IgD-negative memory B cell (primary cell): ENCODE measurements around the gene OR8S1. TPM values are rescaled to one million over a fixed set of nuclear protein-coding genes. Genes with fewer than 3 reads are reported as not detected.
"Not testable (repeated sequence)": the region's sequence is repeated elsewhere in the genome, so short reads cannot be mapped to it uniquely, and the experiment has no call there.

Source experiments
- H3K27ac Mint-ChIP-seq, 3 donors: one replicate each; pipeline ENCODE4 v1.8.0; 2020 to 2022; ENCODE audit warnings: mild to moderate bottlenecking in 3 of 3, mixed read lengths in 3 of 3, moderate library complexity in 1 of 3
- H3K27me3 Mint-ChIP-seq: one replicate; pipeline ENCODE4 v1.8.0; 2021; ENCODE audit warnings: mixed read lengths
- H3K36me3 Mint-ChIP-seq: one replicate; pipeline ENCODE4 v1.8.0; 2020; ENCODE audit warnings: mild to moderate bottlenecking, mixed read lengths
- H3K4me1 Mint-ChIP-seq, 3 donors: one replicate each; pipeline ENCODE4 v1.8.0; 2020 to 2022; ENCODE audit warnings: mixed read lengths in 3 of 3, mild to moderate bottlenecking in 1 of 3
- H3K4me3 Mint-ChIP-seq, 4 donors: one replicate each; pipeline ENCODE4 v1.8.0; 2020 to 2022; ENCODE audit warnings: mild to moderate bottlenecking in 4 of 4, mixed read lengths in 4 of 4, moderate library complexity in 3 of 4
- H3K9me3 Mint-ChIP-seq, 3 donors: one replicate each; pipeline ENCODE4 v1.8.0; 2020 to 2021; ENCODE audit warnings: mixed read lengths in 3 of 3, mild to moderate bottlenecking in 1 of 3
- polyA plus RNA-seq: library from polyadenylated mRNA; unstranded; fragments of 300-500 nt; fragmentation: Illumina TruSeq; gene quantifications from one replicate; pipeline ENCODE4 v1.2.3, GENCODE V29; 2021

The OR8S1 gene
- polyA plus RNA-seq: not detected

- Mint-ChIP-seq H3K9me3 (no peaks in the 10 kb centered on the region), H3K4me1 (no peaks in the 10 kb centered on the region), H3K36me3 (no peaks in the 10 kb centered on the region), H3K4me3 (no peak within 1 kb of the TSS), H3K27me3 (peaks cover 10% of the 10 kb centered on the region), H3K27ac (no peak within 1 kb of the TSS)
Observed at GRCh38 chr12:48525332-48525731, at the start of gene OR8S1. Gene OR8S1, plus strand, starts transcription at chr12:48525632. Its CDS starts 0 bp downstream, at chr12:48525632.

DNA sequence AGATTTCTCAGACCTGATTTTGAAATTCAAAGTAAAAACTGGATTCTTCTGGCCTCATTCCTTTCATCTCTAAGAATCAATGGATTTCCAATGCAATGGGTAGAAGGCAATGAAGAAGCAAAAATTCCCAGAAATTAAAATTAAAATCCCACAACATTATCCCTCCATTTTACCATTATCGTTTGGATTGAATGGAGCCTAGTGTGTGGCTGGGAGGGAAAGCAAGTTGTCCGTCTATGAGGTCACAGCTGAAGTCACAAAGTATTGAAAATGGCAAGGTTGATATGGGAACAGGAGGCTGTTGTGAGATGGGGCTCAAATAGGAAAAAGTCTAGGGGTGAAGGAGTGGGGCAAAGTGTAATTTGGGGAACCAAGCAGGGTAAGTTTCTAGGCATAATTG lies 43.2 kb upstream of the OR8S1 start, which contains the start of gene C12orf54:
TSS of gene C12orf54 (plus strand) at position 301 of the 400 bp plus-strand sequence. CDS start 799 bp downstream, outside the sequence.
- Mint-ChIP-seq H3K27ac (no peak within 1 kb of the TSS), H3K4me3 (no peak within 1 kb of the TSS), H3K9me3 (peaks cover 3 to 6% (median 5%) of the 10 kb centered on the region in 3 donors), H3K36me3 (no peaks in the 10 kb centered on the region), H3K4me1 (no peaks in the 10 kb centered on the region), H3K27me3 (peaks cover 9% of the 10 kb centered on the region)

GRCh38 chr12:48482930-48483329 lies 42.5 kb upstream of the OR8S1 start:
- Mint-ChIP-seq H3K9me3 (peaks cover 3 to 6% (median 5%) of the 10 kb centered on the region in 3 donors), H3K4me1 (no peaks in the 10 kb centered on the region), H3K27me3 (peaks cover 9% of the 10 kb centered on the region), H3K36me3 (no peaks in the 10 kb centered on the region), H3K27ac (no peak overlapping the region), H3K4me3 (no peak overlapping the region)

DNA sequence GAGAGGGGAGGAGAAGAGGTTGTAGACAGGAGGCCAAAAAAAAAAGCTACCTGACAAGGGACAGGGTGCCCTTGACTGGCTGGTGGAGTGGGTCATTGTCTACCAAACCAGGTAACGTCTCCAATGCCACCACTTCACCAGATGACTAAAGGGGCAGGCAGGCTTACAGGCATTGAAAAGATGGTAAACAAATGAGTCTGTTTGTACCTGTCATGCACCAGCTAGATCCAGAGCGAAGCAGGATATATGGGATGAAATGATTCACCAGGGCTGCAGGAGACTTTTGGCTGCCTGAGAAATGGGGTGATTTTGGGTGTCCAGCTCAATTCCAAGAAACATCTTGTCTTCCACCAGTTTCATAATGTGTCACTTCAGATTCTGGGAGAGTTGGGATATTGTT lies 39.2 kb upstream of the OR8S1 start:
- Mint-ChIP-seq H3K4me1 (no peaks in the 10 kb centered on the region), H3K36me3 (no peaks in the 10 kb centered on the region), H3K4me3 (no peak overlapping the region), H3K27ac (no peak overlapping the region), H3K9me3 (peaks cover 0 to 2% (median 0%) of the 10 kb centered on the region in 3 donors), H3K27me3 (peaks cover 6% of the 10 kb centered on the region)

DNA sequence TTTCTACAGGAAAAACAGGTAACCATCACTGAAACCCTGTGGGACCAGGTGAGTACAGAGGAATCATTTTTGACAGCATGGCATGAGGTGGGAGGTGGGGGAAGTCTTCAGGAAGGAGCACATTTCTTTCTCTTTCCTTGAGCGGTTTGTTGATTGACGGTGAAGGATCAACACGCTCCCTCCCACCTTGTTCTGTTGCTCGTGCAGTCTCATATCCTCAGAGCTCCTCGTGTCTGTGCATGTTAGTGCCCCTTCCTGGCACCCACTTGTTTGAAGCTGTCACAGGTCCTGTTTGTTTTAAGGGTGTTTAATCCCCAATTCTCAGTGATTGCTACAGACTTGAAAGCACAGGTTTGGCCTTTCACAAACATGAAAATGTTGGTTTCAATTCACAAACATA lies 38.8 kb upstream of the OR8S1 start:
- Mint-ChIP-seq H3K27ac (no peak overlapping the region), H3K36me3 (no peaks in the 10 kb centered on the region), H3K4me3 (no peak overlapping the region), H3K9me3 (no peaks in the 10 kb centered on the region), H3K27me3 (peaks cover 5% of the 10 kb centered on the region), H3K4me1 (no peaks in the 10 kb centered on the region)

- Mint-ChIP-seq H3K27me3 (peaks cover 6% of the 10 kb centered on the region), H3K9me3 (no peaks in the 10 kb centered on the region), H3K4me1 (peaks cover 0 to 2% (median 0%) of the 10 kb centered on the region in 3 donors), H3K27ac (no peak overlapping the region), H3K4me3 (no peak overlapping the region), H3K36me3 (no peaks in the 10 kb centered on the region)
Observed at GRCh38 chr12:48489012-48489411, 36.4 kb upstream of the OR8S1 start.

DNA sequence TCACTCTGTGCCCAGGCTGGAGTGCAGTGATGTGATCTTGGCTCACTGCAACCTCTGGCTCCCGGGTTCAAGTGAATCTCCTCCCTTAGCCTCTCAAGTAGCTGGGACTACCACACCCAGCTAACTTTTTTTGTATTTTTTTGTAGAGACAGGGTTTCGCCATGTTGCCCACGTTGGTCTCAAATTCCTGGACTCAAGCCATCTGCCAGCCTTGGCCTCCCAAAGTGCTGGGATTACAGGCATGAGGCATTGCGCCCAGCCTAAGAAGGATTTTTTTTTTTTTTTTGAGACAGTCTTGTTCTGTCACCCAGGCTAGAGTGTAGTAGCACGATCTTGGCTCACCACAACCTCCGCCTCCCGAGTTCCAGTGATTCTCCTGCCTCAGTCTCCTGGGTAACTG lies 36.0 kb upstream of the OR8S1 start:
- not testable (repeated sequence) for H3K4me3 Mint-ChIP-seq, H3K36me3 Mint-ChIP-seq, H3K27me3 Mint-ChIP-seq, H3K9me3 Mint-ChIP-seq, H3K4me1 Mint-ChIP-seq
- H3K27ac Mint-ChIP-seq: peak overlapping the region in 1 of 3 donors; percentile 74

- not testable (repeated sequence) for H3K36me3 Mint-ChIP-seq, H3K9me3 Mint-ChIP-seq, H3K27ac Mint-ChIP-seq, H3K4me1 Mint-ChIP-seq, H3K4me3 Mint-ChIP-seq, H3K27me3 Mint-ChIP-seq
Observed at GRCh38 chr12:48500281-48500680, 25.2 kb upstream of the OR8S1 start.

- not testable (repeated sequence) for H3K9me3 Mint-ChIP-seq, H3K27me3 Mint-ChIP-seq, H3K27ac Mint-ChIP-seq
Observed at GRCh38 chr12:48506836-48507235, 18.6 kb upstream of the OR8S1 start.

GRCh38 chr12:48508987-48509386 lies 16.4 kb upstream of the OR8S1 start:
- peaks cover 1% of the 10 kb centered on the region for H3K36me3 Mint-ChIP-seq
- H3K27me3 Mint-ChIP-seq: peaks cover 5% of the 10 kb centered on the region
- no peak overlapping the region for H3K4me3 Mint-ChIP-seq
- H3K27ac Mint-ChIP-seq: no peak overlapping the region
- no peaks in the 10 kb centered on the region for H3K4me1 Mint-ChIP-seq
- peaks cover 1 to 13% (median 9%) of the 10 kb centered on the region in 3 donors for H3K9me3 Mint-ChIP-seq

More at GRCh38 chr12:48506836-48507235, 18.6 kb upstream of the OR8S1 start:
- not testable (repeated sequence) for H3K36me3 Mint-ChIP-seq, H3K4me3 Mint-ChIP-seq, H3K4me1 Mint-ChIP-seq

GRCh38 chr12:48510111-48510510 lies 15.3 kb upstream of the OR8S1 start:
- no peak overlapping the region for H3K27ac Mint-ChIP-seq
- H3K4me3 Mint-ChIP-seq: no peak overlapping the region
- H3K9me3 Mint-ChIP-seq: peaks cover 5 to 16% (median 15%) of the 10 kb centered on the region in 3 donors
- no peaks in the 10 kb centered on the region for H3K4me1 Mint-ChIP-seq
- peaks cover 5% of the 10 kb centered on the region for H3K27me3 Mint-ChIP-seq
- peaks cover 3% of the 10 kb centered on the region for H3K36me3 Mint-ChIP-seq

- Mint-ChIP-seq H3K27me3 (no peaks in the 10 kb centered on the region), H3K4me1 (no peaks in the 10 kb centered on the region), H3K9me3 (peaks cover 5 to 16% (median 15%) of the 10 kb centered on the region in 3 donors), H3K4me3 (no peak overlapping the region), H3K27ac (no peak overlapping the region), H3K36me3 (peaks cover 3% of the 10 kb centered on the region)
Observed at GRCh38 chr12:48512855-48513254, 12.6 kb upstream of the OR8S1 start.

- Mint-ChIP-seq H3K4me1 (no peaks in the 10 kb centered on the region), H3K9me3 (peaks cover 5 to 15% (median 15%) of the 10 kb centered on the region in 3 donors), H3K27me3 (no peaks in the 10 kb centered on the region), H3K4me3 (no peak overlapping the region), H3K27ac (no peak overlapping the region), H3K36me3 (peaks cover 4% of the 10 kb centered on the region)
Observed at GRCh38 chr12:48514728-48515127, 10.7 kb upstream of the OR8S1 start.

DNA sequence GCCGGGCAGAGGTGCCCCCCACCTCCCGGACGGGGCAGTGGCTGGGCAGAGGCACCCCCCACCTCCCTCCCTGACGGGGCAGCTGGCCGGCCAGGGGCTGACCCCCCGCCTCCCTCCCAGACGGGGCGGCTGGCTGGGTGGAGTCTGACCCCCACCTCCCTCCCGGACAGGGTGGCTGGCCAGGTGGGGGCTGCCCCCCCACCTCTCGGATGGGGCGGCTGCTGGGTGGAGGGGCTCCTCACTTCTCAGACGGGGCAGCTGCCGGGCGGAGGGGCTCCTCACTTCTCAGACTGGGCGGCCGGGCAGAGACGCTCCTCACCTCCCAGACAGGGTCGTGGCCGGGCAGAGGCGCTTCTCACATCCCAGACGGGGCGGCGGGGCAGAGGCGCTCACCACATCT lies 5.1 kb upstream of the OR8S1 start:
- not testable (repeated sequence) for H3K36me3 Mint-ChIP-seq, H3K4me3 Mint-ChIP-seq, H3K27ac Mint-ChIP-seq, H3K27me3 Mint-ChIP-seq, H3K9me3 Mint-ChIP-seq, H3K4me1 Mint-ChIP-seq

DNA sequence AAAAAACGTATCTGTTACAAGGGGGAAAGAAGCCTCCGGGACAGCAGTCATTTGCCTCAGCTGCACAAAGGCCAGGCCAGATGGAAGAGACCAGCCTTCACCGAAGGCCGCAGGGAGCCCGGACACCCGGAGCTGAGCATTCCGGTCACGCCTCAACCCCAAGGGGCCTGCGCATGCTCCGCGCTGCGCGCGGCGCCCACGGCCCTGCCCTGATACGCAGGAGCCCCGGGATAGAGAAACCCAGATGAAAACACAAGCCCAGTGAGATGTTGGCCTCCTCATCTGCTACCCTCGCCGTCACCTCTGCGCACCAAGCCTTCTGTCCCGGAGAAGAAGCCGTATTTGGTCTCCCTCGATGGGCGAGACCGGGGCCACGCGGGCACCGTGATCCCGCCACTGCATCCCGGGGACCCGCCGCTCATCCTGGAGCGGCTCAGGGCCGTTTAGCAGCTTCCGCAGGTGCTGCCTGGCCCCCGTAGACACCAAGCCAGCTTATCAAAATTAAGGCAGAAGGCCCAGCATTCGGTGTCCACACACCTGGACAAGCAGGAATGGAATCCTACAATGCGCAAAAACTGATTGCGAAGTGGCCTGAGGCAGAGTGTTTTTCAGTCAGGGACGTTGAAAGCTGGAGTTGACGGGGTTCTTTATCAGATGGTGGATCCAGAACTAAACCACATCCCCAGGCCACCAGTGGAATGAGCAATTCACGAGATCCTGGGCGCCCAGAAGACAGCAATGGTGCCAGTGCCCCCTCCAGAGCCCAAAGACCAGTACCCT lies 2.6 kb downstream of the OR8S1 start:
- no peaks in the 10 kb centered on the region for H3K4me1 Mint-ChIP-seq
- H3K9me3 Mint-ChIP-seq: no peaks in the 10 kb centered on the region
- H3K36me3 Mint-ChIP-seq: no peaks in the 10 kb centered on the region
- peaks cover 10% of the 10 kb centered on the region for H3K27me3 Mint-ChIP-seq
- H3K27ac Mint-ChIP-seq: no peak overlapping the region
- H3K4me3 Mint-ChIP-seq: no peak overlapping the region

GRCh38 chr12:48532601-48533000 lies 7.2 kb downstream of the OR8S1 start:
- Mint-ChIP-seq H3K27me3 (peaks cover 5% of the 10 kb centered on the region), H3K9me3 (peaks cover 0 to 11% (median 0%) of the 10 kb centered on the region in 3 donors), H3K27ac (no peak overlapping the region), H3K4me1 (no peaks in the 10 kb centered on the region), H3K4me3 (no peak overlapping the region), H3K36me3 (no peaks in the 10 kb centered on the region)
